Measurements from ENCODE around the gene MUSK.
A peak's percentile ranks its signal among the peaks of the same experiment; 100 is the strongest.

MUSK gene

GRCh38 chr9:110648696-110649095, 19.9 kb upstream of the MUSK start:
- H3K27ac Mint-ChIP-seq: no peak overlapping the region
- H3K36me3 Mint-ChIP-seq (ENCODE audit: low read depth): no peaks in the 10 kb centered on the region
- DNase-seq: no peak
- H3K4me1 Mint-ChIP-seq: no peaks in the 10 kb centered on the region
- H3K4me3 Mint-ChIP-seq: no peak overlapping the region
- TF ChIP-seq, protein P1, sequence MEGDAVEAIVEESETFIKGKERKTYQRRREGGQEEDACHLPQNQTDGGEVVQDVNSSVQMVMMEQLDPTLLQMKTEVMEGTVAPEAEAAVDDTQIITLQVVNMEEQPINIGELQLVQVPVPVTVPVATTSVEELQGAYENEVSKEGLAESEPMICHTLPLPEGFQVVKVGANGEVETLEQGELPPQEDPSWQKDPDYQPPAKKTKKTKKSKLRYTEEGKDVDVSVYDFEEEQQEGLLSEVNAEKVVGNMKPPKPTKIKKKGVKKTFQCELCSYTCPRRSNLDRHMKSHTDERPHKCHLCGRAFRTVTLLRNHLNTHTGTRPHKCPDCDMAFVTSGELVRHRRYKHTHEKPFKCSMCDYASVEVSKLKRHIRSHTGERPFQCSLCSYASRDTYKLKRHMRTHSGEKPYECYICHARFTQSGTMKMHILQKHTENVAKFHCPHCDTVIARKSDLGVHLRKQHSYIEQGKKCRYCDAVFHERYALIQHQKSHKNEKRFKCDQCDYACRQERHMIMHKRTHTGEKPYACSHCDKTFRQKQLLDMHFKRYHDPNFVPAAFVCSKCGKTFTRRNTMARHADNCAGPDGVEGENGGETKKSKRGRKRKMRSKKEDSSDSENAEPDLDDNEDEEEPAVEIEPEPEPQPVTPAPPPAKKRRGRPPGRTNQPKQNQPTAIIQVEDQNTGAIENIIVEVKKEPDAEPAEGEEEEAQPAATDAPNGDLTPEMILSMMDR (IDR thresholded peaks at IDR 0.05): no peak
- peaks cover 8% of the 10 kb centered on the region for H3K27me3 Mint-ChIP-seq (ENCODE audit: low read depth, poor library complexity)
- peaks cover 8% of the 10 kb centered on the region for H3K9me3 Mint-ChIP-seq

GRCh38 chr9:110650261-110650660, 18.3 kb upstream of the MUSK start:
- Mint-ChIP-seq H3K27ac (no peak overlapping the region), H3K36me3 (ENCODE audit: low read depth) (no peaks in the 10 kb centered on the region), H3K4me3 (no peak overlapping the region), H3K27me3 (ENCODE audit: low read depth, poor library complexity) (peaks cover 5% of the 10 kb centered on the region), H3K4me1 (no peaks in the 10 kb centered on the region), H3K9me3 (peaks cover 1% of the 10 kb centered on the region)
- TF ChIP-seq, protein P1 (IDR thresholded peaks at IDR 0.05): no peak
- DNase-seq: no peak

- no peak for DNase-seq
- H3K4me3 Mint-ChIP-seq: no peak overlapping the region
- TF ChIP-seq, protein P1 (IDR thresholded peaks at IDR 0.05): no peak
- H3K4me1 Mint-ChIP-seq: no peaks in the 10 kb centered on the region
- no peak overlapping the region for H3K27ac Mint-ChIP-seq
- no peaks in the 10 kb centered on the region for H3K9me3 Mint-ChIP-seq
- H3K27me3 Mint-ChIP-seq (ENCODE audit: low read depth, poor library complexity): peaks cover 5% of the 10 kb centered on the region
- H3K36me3 Mint-ChIP-seq (ENCODE audit: low read depth): no peaks in the 10 kb centered on the region
Measured at GRCh38 chr9:110650991-110651411, 17.6 kb upstream of the MUSK start.

DNA sequence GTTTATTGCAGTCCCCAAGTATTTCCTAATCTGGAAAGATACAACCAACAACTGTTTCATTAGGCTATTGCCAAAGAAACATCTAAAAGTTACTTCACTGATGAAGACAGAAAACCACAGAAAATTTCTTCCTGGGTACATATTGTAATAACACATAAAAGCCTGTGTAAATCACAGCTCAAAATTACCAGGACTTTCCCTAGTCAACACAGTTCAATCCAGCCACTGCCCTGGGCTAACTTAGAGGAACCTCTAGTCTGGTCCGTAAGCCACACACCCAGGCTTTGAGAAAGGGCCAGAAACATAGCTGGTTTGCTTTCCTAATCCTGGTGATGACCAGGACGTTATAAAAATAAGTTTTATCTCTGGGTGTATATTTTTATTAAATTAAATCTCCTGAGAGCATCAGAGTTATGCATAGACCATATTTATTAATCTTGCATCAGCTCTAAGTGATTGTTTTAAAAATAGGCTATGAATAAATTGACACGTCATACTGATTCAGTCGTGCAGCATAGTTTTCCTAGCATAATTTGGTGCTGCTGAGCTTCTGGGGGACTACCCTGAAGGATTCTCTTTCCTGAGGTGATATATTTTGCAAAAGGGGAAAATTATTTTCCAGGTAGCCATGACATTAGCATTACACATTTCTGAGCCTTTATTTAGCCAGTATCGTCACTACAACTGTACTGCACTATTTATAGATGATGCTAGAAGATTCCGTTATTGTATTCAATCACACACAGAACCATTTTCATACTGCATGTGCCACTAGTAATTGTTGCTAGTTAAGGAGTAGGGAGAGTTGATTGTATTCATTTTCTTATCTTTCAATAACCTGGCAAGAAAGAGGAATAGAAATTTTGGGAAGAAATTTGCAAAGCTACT, 12.6 kb upstream of the MUSK start:
- H3K27me3 Mint-ChIP-seq (ENCODE audit: low read depth, poor library complexity): peaks cover 9% of the 10 kb centered on the region
- no peak overlapping the region for H3K27ac Mint-ChIP-seq
- TF ChIP-seq, protein P1 (IDR thresholded peaks at IDR 0.05): no peak
- no peak for DNase-seq
- H3K4me1 Mint-ChIP-seq: peaks cover 14% of the 10 kb centered on the region
- H3K9me3 Mint-ChIP-seq: peaks cover 7% of the 10 kb centered on the region
- H3K36me3 Mint-ChIP-seq (ENCODE audit: low read depth): no peaks in the 10 kb centered on the region
- no peak overlapping the region for H3K4me3 Mint-ChIP-seq

DNA sequence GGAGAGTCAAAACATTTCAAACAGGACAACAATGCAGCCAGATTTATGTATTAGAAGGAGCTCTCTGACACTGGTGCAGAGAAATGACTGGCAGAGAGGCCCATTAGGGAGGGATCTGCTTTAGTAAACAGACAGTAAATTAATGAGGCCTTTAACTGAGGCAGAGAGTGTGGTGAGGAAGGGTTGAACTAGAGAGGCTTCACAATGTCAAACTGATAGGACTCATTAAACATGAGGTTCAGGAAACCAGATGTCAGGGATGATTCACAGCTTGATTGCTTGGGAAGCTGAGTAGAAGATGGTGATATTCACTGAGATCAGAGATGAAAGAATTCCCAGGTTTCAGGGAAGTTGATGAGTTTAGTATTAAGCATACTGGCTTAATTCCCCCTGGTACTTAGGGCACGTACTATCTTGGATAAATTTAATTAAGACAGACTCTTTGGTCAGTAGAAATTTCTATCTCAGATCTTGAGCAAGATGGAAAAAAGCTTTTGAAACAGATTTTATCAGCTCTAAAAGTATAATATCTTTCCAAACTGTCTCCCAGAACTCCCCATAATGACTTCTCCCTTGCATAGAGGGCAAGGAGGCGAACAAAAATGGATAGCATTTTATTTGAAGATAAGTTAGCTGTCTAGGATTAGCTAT, 8.6 kb upstream of the MUSK start:
- DNase-seq: no peak
- Mint-ChIP-seq H3K36me3 (ENCODE audit: low read depth) (no peaks in the 10 kb centered on the region), H3K4me1 (peaks cover 14% of the 10 kb centered on the region), H3K9me3 (peaks cover 7% of the 10 kb centered on the region), H3K4me3 (no peak overlapping the region), H3K27me3 (ENCODE audit: low read depth, poor library complexity) (peaks cover 6% of the 10 kb centered on the region), H3K27ac (peak overlapping the region; percentile 59)
- TF ChIP-seq, protein P1 (IDR thresholded peaks at IDR 0.05): no peak

Data from nephron progenitor cell (in vitro differentiated cells).